Fibroblast of lung (primary cell): ENCODE data around the gene GALNT2.

Experiments used
- EZH2 ChIP-seq: IDR thresholded peaks from 2 replicates; pipeline ENCODE4 v1.5.1; 2012; ENCODE audit warnings: low read length, control low read depth, mild to moderate bottlenecking; ENCODE audit errors: missing control alignments
- TF ChIP-seq, protein P1 (sequence below), 2 donors: IDR thresholded peaks in 1 of 2; conservative IDR thresholded peaks in 1 of 2; 1 replicate in 1 of 2; 2 replicates in 1 of 2; pipeline ENCODE4 v1.5.1; 2011 to 2012; ENCODE audit warnings: low read length in 2 of 2, control low read depth in 1 of 2, inconsistent platforms in 1 of 2, low read depth in 1 of 2, mild to moderate bottlenecking in 1 of 2

DNA sequence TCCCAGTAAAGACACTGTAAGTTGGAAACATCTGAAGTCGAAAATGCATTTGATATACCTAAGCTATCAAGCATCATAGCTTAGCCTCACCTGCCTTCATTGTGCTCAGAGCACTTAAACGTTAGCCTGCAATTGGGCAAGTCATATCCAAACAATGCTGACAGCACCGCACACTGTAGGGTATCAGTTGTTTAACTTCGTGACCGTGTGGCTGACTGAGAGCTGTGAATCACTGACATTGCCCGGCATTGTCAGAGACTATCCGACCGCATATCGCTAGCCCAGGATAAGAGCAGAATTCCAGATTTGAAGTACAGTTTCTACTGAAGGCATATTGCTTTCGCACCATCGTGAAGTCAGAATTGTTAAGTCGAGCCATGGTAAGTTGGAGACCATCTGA is 41.5 kb downstream of the GALNT2 start:
- TF ChIP-seq, protein P1, sequence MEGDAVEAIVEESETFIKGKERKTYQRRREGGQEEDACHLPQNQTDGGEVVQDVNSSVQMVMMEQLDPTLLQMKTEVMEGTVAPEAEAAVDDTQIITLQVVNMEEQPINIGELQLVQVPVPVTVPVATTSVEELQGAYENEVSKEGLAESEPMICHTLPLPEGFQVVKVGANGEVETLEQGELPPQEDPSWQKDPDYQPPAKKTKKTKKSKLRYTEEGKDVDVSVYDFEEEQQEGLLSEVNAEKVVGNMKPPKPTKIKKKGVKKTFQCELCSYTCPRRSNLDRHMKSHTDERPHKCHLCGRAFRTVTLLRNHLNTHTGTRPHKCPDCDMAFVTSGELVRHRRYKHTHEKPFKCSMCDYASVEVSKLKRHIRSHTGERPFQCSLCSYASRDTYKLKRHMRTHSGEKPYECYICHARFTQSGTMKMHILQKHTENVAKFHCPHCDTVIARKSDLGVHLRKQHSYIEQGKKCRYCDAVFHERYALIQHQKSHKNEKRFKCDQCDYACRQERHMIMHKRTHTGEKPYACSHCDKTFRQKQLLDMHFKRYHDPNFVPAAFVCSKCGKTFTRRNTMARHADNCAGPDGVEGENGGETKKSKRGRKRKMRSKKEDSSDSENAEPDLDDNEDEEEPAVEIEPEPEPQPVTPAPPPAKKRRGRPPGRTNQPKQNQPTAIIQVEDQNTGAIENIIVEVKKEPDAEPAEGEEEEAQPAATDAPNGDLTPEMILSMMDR (conservative IDR thresholded peaks at IDR 0.05 in 1 of 2, IDR thresholded peaks at IDR 0.05 in 1 of 2; ENCODE audit: low read depth in 1 of 2, low read length in 2 of 2), result no peak
- TF ChIP-seq EZH2, result no peak
